Osteoblast (primary cell): ENCODE measurements around the gene SNAI1. TPM values are rescaled to one million over a fixed set of nuclear protein-coding genes. Genes with fewer than 3 reads are reported as not detected.

Experiments used
- DNase-seq: peaks from one replicate; pipeline ENCODE4 v3.0.0; 2011; ENCODE audit warnings: low spot score, mixed read lengths; ENCODE audit not compliant: insufficient read length; ENCODE audit errors: missing footprints
- H2AFZ ChIP-seq: 2 replicates; pipeline ENCODE4 v1.6.0; 2011; ENCODE audit warnings: mild to moderate bottlenecking, low read length
- H3K27ac ChIP-seq: 2 replicates; pipeline ENCODE4 v1.5.1; 2011; ENCODE audit warnings: mild to moderate bottlenecking, low read depth, low read length, moderate library complexity
- H3K27me3 ChIP-seq: 2 replicates; pipeline ENCODE4 v1.6.0; 2012; ENCODE audit warnings: mild to moderate bottlenecking, control low read depth, inconsistent platforms, low read length, moderate library complexity; ENCODE audit not compliant: insufficient read depth
- H3K36me3 ChIP-seq: 2 replicates; pipeline ENCODE4 v1.5.1; 2011; ENCODE audit warnings: mild to moderate bottlenecking, low read length, control low read depth, moderate library complexity; ENCODE audit not compliant: insufficient read depth
- H3K4me1 ChIP-seq: 2 replicates; pipeline ENCODE4 v1.5.1; 2011; ENCODE audit warnings: mild to moderate bottlenecking, low read length, control low read depth, moderate library complexity; ENCODE audit not compliant: insufficient read depth
- H3K4me2 ChIP-seq: 2 replicates; pipeline ENCODE4 v1.6.0; 2011; ENCODE audit warnings: mild to moderate bottlenecking, low read length; ENCODE audit not compliant: insufficient read depth
- H3K4me3 ChIP-seq: fragments of 200-600 bp; sonication (generic); 3 replicates; pipeline ENCODE4 v1.5.1; 2012; ENCODE audit warnings: mild to moderate bottlenecking, low read length, inconsistent platforms; ENCODE audit not compliant: insufficient read depth
- H3K79me2 ChIP-seq: 2 replicates; pipeline ENCODE4 v1.6.0; 2012; ENCODE audit warnings: mild to moderate bottlenecking, low read length, control low read depth, inconsistent platforms; ENCODE audit not compliant: insufficient read depth
- H3K9me3 ChIP-seq: 2 replicates; pipeline ENCODE4 v1.5.1; 2011; ENCODE audit warnings: low read depth, low read length, control low read depth
- H4K20me1 ChIP-seq: 2 replicates; pipeline ENCODE4 v1.6.0; 2012; ENCODE audit warnings: mild to moderate bottlenecking, low read length, control low read depth; ENCODE audit not compliant: insufficient read depth
- total RNA-seq: library from RNA; depleted of rRNA; stranded (reverse); fragments of >200 nt; gene quantifications from 2 replicates; pipeline ENCODE4 v1.2.3, GENCODE V29; 2012
- TF ChIP-seq, protein P1 (sequence below): IDR thresholded peaks from 2 replicates; pipeline ENCODE4 v1.5.1; 2011; ENCODE audit warnings: mild to moderate bottlenecking, low read depth, low read length, moderate library complexity; ENCODE audit errors: extremely low read depth

Gene SNAI1
- 1.8 and 2.1 TPM in 2 replicates for total RNA-seq

DNA sequence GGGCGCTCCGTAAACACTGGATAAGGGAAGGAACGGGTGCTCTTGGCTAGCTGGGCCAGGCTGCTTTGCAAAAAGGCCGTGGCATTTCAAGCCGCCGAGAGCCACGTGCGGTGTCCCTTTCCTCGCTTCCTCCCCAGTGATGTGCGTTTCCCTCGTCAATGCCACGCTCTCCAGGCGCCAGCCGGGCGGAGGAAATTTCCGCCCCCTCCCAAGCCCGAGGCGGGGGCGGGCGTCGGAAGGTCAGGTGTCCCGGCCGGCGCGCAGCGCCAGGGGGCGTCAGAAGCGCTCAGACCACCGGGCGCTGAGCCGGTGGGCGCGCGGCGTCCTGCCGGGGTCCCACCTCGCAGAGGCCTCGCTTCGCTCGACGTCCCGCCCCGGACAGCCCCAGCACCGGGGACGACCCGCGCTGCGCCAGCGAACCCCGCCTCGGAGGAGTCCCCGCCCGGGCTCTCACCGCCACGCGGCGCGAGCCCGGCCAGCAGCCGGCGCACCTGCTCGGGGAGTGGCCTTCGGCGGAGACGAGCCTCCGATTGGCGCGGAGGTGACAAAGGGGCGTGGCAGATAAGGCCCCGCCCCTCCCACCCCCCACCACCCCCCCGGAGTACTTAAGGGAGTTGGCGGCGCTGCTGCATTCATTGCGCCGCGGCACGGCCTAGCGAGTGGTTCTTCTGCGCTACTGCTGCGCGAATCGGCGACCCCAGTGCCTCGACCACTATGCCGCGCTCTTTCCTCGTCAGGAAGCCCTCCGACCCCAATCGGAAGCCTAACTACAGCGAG, at the start of gene SNAI1:
SNAI1 (plus strand) TSS at position 635 of the 777 bp plus-strand sequence; CDS start at position 715, 80 bp downstream.
- Histone ChIP-seq H3K4me1 (peaks cover 43% of the 10 kb centered on the region), H3K27ac (peak within 1 kb of the TSS; percentile 77), H4K20me1 (peaks cover 40% of the 10 kb centered on the region), H3K79me2 (peaks cover 45% of the 10 kb centered on the region), H3K4me2 (peak within 1 kb of the TSS; percentile 95), H3K27me3 (no peaks in the 10 kb centered on the region), H3K36me3 (peaks cover 14% of the 10 kb centered on the region), H3K9me3 (no peaks in the 10 kb centered on the region), H2AFZ (peak within 1 kb of the TSS; percentile 43), H3K4me3 (peak within 1 kb of the TSS; percentile 99)
- peak; percentile 99 for DNase-seq
- TF ChIP-seq, protein P1, sequence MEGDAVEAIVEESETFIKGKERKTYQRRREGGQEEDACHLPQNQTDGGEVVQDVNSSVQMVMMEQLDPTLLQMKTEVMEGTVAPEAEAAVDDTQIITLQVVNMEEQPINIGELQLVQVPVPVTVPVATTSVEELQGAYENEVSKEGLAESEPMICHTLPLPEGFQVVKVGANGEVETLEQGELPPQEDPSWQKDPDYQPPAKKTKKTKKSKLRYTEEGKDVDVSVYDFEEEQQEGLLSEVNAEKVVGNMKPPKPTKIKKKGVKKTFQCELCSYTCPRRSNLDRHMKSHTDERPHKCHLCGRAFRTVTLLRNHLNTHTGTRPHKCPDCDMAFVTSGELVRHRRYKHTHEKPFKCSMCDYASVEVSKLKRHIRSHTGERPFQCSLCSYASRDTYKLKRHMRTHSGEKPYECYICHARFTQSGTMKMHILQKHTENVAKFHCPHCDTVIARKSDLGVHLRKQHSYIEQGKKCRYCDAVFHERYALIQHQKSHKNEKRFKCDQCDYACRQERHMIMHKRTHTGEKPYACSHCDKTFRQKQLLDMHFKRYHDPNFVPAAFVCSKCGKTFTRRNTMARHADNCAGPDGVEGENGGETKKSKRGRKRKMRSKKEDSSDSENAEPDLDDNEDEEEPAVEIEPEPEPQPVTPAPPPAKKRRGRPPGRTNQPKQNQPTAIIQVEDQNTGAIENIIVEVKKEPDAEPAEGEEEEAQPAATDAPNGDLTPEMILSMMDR: peak; percentile 34

DNA sequence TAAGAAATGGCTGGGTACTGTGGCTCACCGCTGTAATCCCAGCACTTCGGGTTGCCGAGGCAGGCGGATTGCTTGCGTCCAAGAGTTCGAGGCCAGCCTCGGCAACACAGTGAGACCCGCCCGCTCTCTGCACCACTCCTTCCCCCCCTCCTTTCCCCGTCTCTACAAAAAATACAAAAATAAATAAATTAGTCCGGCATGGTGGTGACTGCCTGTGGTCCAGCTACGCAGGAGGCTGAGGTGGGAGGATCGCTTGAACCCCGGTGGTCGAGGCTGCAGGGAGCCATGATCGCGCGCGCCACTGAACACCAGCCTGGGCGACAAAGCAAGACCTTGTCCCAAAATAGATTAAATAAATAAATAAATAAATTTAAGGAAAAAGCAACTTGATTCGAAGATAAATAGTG, 47.0 kb upstream of the SNAI1 start:
- peaks cover 45% of the 10 kb centered on the region for H3K79me2 ChIP-seq
- peaks cover 30% of the 10 kb centered on the region for H4K20me1 ChIP-seq
- H3K36me3 ChIP-seq: peaks cover 8% of the 10 kb centered on the region
- DNase-seq: no peak
- peaks cover 24% of the 10 kb centered on the region for H3K4me1 ChIP-seq
- peak overlapping the region; percentile 84 for H3K4me2 ChIP-seq
- H2AFZ ChIP-seq: peak overlapping the region; percentile 88
- H3K27me3 ChIP-seq: no peaks in the 10 kb centered on the region
- peak overlapping the region; percentile 40 for H3K27ac ChIP-seq
- no peaks in the 10 kb centered on the region for H3K9me3 ChIP-seq
- TF ChIP-seq, protein P1: no peak
- peak overlapping the region; percentile 80 for H3K4me3 ChIP-seq

DNA sequence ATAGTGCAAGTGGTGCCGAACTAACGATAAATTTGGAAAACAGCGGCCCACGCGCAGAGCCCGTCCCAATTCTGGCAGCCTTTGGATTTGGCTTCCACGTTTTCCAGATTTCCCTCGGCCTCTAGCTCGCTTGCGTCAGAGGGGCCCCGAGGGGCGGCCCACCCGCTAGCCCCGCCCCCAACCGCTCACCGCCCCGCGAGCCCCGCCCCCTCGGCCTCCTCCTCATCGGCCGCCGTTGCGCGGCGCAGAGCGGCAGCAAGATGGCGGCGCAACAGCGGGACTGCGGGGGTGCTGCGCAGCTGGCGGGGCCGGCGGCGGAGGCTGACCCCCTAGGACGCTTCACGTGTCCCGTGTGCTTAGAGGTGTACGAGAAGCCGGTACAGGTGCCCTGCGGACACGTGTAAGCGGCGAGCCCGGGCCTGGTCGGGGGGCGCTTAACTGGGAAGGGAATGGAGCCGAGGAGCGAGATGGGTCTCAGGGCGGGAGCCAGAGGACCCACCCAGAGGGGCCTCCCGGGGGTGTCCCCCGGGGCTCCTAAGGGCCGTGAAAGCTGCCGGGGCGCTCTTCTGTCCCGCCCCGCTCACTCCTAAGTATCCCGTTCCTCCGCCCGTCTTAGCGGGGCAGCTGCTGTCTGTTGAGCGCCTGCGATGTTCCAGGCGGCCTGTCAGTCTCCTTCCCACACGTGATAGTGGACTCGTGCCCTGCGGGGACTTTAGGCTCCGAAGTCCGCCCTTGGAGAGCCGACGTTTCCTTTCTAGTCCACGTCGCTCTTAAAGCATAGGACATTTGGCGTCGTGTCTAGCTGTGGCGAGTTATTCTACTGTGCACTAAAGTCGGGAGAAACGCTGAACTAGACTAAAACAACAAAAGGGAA, 46.4 kb upstream of the SNAI1 start, which contains the start of gene RNF114:
RNF114 (plus strand) TSS at position 245 of the 874 bp plus-strand sequence; CDS start at position 261, 16 bp downstream.
- peak; percentile 99 for DNase-seq
- H3K4me1 ChIP-seq: peaks cover 24% of the 10 kb centered on the region
- peaks cover 13% of the 10 kb centered on the region for H3K36me3 ChIP-seq

More for the DNA sequence above, 46.4 kb upstream of the SNAI1 start, which contains the start of gene RNF114:
- H4K20me1 ChIP-seq: peaks cover 36% of the 10 kb centered on the region
- H3K27ac ChIP-seq: peak within 1 kb of the TSS; percentile 87
- no peaks in the 10 kb centered on the region for H3K9me3 ChIP-seq
- peak within 1 kb of the TSS; percentile 80 for H3K4me3 ChIP-seq
- H2AFZ ChIP-seq: peak within 1 kb of the TSS; percentile 88
- H3K79me2 ChIP-seq: peaks cover 52% of the 10 kb centered on the region
- H3K4me2 ChIP-seq: peak within 1 kb of the TSS; percentile 99
- no peaks in the 10 kb centered on the region for H3K27me3 ChIP-seq
- TF ChIP-seq, protein P1: no peak
